ENCODE results near the gene GNB2.

Gene GNB2

GRCh38 chr7:100687751-100688300 is 14.3 kb downstream of the GNB2 start:
- H3K27me3 ChIP-seq (replicated peaks; ENCODE audit: control insufficient read depth, insufficient read depth, low read length, poor library complexity, severe bottlenecking): no peaks in the 10 kb centered on the region
- no peak for DNase-seq
- H3K4me3 ChIP-seq (ENCODE audit: insufficient read depth, low read depth, low read length, poor library complexity, severe bottlenecking): no peak overlapping the region
- H3K36me3 ChIP-seq (ENCODE audit: control insufficient read depth, insufficient read depth, low read length): peaks cover 60% of the 10 kb centered on the region
- H3K9me3 ChIP-seq (ENCODE audit: control insufficient read depth, low read length): no peaks in the 10 kb centered on the region
- H3K27ac ChIP-seq (ENCODE audit: insufficient read depth, low read length, poor library complexity, severe bottlenecking): no peak overlapping the region
- peaks cover 19% of the 10 kb centered on the region for H3K4me1 ChIP-seq (ENCODE audit: control insufficient read depth, insufficient read depth, low read length, poor library complexity, severe bottlenecking)

DNA sequence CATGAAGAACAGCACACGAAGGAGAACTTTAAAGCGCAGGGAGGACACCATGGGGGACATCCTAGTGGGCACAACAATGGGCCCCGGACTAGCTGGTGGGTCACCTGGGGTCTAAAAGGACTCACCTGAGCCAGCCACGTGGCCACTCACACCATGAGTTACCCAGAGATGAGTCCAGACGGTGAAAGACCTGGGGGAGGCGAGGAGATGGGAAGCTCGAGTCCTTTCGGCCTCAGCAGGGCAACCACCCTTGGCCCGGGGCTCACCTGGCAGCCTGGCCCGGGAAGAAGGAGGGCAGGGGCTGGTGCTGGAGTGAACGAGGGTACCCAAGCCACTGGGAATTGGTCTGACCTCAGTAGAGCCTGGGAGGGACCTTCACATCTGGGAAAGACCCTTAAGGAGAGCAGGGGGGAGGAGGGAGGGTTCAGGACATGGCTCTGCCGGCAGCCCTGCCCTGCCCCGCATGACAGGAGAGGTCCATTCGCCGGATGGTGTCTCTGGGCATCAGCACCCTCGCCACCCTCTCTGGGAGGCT is 14.9 kb downstream of the GNB2 start:
- H3K4me3 ChIP-seq (ENCODE audit: insufficient read depth, low read depth, low read length, poor library complexity, severe bottlenecking): no peak overlapping the region
- peak overlapping the region; percentile 16 for H3K27ac ChIP-seq (ENCODE audit: insufficient read depth, low read length, poor library complexity, severe bottlenecking)
- peaks cover 23% of the 10 kb centered on the region for H3K4me1 ChIP-seq (ENCODE audit: control insufficient read depth, insufficient read depth, low read length, poor library complexity, severe bottlenecking)
- H3K36me3 ChIP-seq (ENCODE audit: control insufficient read depth, insufficient read depth, low read length): peaks cover 54% of the 10 kb centered on the region
- no peaks in the 10 kb centered on the region for H3K27me3 ChIP-seq (replicated peaks; ENCODE audit: control insufficient read depth, insufficient read depth, low read length, poor library complexity, severe bottlenecking)
- no peaks in the 10 kb centered on the region for H3K9me3 ChIP-seq (ENCODE audit: control insufficient read depth, low read length)
- no peak for DNase-seq

DNA sequence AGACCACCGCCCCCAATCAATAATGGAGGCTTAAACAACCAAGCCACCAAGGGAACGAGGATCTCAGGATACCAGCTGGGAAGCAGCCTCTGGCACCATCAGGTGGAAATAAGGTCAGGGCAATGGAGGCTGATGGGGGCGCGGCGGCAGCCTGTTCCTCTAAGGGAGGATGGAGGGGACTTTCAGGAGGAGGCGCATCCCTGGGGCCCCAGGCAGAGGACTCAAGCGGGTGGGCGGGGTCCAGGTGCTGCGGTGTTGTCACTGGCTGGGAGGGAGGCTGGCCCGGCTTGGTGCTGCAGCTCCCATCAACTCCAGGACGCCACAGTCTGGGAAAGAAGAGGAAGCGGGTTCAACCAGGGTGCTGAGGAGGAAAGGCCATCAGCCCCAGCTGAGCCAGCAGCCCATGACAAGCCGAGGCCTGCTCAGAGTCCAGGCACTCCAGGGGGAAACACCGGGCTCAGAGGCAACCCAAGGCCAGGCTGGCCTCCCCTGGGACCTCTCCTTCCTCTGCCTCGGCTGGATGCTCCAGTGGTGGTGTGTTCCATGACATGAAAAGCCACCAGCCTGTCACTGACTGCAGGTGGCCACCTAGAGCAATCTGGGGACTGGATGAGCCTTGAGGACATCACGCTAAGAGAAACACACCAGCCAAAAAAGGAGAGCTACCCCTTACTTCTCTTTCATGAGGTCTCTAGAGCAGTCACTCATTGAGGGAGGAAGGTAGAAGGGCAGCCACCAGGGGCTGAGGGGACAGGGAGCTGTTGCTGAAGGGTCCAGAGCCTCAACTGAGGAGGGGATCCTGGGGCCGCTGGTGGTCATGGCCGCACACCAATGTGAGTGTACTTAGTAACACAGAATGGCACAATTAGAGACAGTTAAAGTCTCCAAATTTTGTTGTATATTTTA is 15.9 kb downstream of the GNB2 start:
- H3K27ac ChIP-seq (ENCODE audit: insufficient read depth, low read length, poor library complexity, severe bottlenecking): no peak overlapping the region
- no peak overlapping the region for H3K4me3 ChIP-seq (ENCODE audit: insufficient read depth, low read depth, low read length, poor library complexity, severe bottlenecking)
- peaks cover 44% of the 10 kb centered on the region for H3K36me3 ChIP-seq (ENCODE audit: control insufficient read depth, insufficient read depth, low read length)
- no peak for DNase-seq
- H3K9me3 ChIP-seq (ENCODE audit: control insufficient read depth, low read length): no peaks in the 10 kb centered on the region
- no peaks in the 10 kb centered on the region for H3K27me3 ChIP-seq (replicated peaks; ENCODE audit: control insufficient read depth, insufficient read depth, low read length, poor library complexity, severe bottlenecking)
- H3K4me1 ChIP-seq (ENCODE audit: control insufficient read depth, insufficient read depth, low read length, poor library complexity, severe bottlenecking): peaks cover 23% of the 10 kb centered on the region

DNA sequence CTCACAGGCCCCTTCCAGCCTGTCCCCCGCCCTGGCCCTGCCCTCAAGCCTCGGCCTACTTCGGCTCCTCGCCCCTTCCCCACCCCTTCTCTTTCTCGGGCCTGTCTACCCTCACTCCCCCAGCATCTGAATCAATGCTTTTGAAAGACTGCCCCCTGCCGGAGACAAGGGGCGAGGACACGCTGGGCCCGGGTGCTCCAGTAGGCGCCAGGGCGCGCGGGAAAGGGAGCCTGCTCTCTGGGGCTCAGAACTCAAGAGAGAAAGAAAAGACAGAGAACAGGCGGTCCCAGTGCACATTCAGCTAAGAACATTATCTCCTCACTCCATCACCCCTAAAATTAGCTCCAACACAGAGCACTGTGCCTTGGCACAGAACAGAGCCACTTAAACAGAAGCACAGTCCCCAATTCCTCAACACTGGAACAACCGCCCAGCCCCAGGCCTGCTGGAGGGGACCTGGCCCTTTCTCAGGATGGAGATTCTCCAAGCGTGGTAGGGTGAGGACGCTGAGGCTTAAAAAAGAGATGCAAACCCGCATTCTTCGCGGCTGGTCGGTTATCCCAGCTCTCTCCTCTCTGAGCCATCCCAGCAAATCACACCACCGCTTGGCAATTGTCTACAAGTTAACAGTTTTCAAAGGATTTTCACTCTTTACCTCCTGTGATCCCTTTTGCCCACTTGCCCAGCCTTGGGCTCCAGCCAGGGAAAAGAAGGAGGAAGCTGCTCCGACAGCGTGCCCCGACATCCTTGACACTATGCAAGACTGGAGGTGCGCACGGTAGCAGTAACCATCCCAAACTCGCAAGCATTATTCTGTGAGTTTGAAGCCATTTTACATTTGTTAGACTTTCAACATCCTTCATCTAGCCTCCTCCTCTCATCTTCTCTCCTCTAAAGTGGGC is 18.4 kb downstream of the GNB2 start:
- no peaks in the 10 kb centered on the region for H3K9me3 ChIP-seq (ENCODE audit: control insufficient read depth, low read length)
- H3K4me3 ChIP-seq (ENCODE audit: insufficient read depth, low read depth, low read length, poor library complexity, severe bottlenecking): no peak overlapping the region
- DNase-seq: peak; percentile 57 to 70 (median 61)
- H3K27ac ChIP-seq (ENCODE audit: insufficient read depth, low read length, poor library complexity, severe bottlenecking): no peak overlapping the region
- peaks cover 19% of the 10 kb centered on the region for H3K36me3 ChIP-seq (ENCODE audit: control insufficient read depth, insufficient read depth, low read length)
- H3K27me3 ChIP-seq (replicated peaks; ENCODE audit: control insufficient read depth, insufficient read depth, low read length, poor library complexity, severe bottlenecking): no peaks in the 10 kb centered on the region
- peaks cover 23% of the 10 kb centered on the region for H3K4me1 ChIP-seq (ENCODE audit: control insufficient read depth, insufficient read depth, low read length, poor library complexity, severe bottlenecking)

DNA sequence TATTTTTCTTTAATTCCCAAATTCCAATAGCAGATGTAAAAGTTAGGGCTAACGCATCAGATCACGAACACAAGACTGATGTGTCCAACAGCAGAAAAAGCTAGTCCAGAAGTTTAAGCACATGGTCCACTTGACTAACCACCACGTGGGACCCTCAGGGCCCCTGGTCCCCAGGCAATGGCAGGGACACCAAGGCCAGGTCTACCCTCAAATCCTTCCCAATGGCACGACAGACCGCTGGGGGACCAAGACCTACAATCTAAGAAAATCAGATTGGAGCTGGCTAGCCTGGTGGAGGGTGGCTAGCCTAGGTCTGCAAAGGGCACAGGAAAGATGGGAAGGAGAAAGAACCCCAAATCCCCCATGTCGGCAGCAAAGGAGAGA is 19.0 kb downstream of the GNB2 start:
- Histone ChIP-seq H3K27ac (ENCODE audit: insufficient read depth, low read length, poor library complexity, severe bottlenecking) (no peak overlapping the region), H3K9me3 (ENCODE audit: control insufficient read depth, low read length) (no peaks in the 10 kb centered on the region), H3K27me3 (replicated peaks; ENCODE audit: control insufficient read depth, insufficient read depth, low read length, poor library complexity, severe bottlenecking) (no peaks in the 10 kb centered on the region), H3K4me1 (ENCODE audit: control insufficient read depth, insufficient read depth, low read length, poor library complexity, severe bottlenecking) (peaks cover 23% of the 10 kb centered on the region), H3K36me3 (ENCODE audit: control insufficient read depth, insufficient read depth, low read length) (peaks cover 13% of the 10 kb centered on the region), H3K4me3 (ENCODE audit: insufficient read depth, low read depth, low read length, poor library complexity, severe bottlenecking) (peak overlapping the region; percentile 68)
- DNase-seq: no peak

- H3K27ac ChIP-seq (ENCODE audit: insufficient read depth, low read length, poor library complexity, severe bottlenecking): peak overlapping the region; percentile 46
- DNase-seq: no peak
Measured at GRCh38 chr7:100693312-100694097, 20.0 kb downstream of the GNB2 start.

DNA sequence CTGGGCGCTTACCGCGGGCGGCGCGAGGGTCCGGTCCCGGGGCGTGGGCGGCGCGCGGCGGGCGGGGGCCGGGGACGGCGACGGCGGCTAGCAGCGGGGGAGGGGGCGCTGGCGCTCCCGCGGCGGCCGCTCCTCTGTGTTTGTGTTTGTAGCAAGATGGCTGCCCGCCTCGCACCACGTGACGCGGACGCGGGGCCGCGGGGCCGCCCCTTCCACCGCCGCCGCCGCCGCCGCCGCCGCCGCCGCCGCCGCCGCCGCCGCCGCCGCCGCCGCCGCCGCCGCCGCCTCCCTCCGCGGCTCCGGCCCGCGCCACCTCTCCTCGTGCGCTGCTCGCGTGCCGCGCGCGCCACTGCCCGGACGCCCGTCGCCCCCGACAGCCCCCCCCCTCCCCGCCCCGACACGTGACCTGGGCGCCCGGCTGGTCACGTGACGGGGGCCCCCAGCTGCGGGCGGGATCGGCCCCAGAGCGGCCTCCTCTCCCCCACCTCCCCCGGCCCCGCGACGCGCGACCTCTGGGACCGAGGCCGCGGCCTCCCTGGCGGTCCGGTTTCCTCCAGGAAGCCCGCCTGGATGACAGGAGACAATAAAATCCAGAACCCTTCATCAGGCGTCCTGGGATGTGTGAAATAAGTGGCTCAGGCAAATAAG is 20.7 kb downstream of the GNB2 start, which contains the start of gene GIGYF1:
Gene GIGYF1 (minus strand): TSS at position 153 of the 648 bp plus-strand sequence. CDS start 6,012 bp downstream, outside the sequence.
- peak; percentile 49 to 74 (median 60) for DNase-seq

More at GRCh38 chr7:100693312-100694097, 20.0 kb downstream of the GNB2 start:
- peak overlapping the region; percentile 68 for H3K4me3 ChIP-seq (ENCODE audit: insufficient read depth, low read depth, low read length, poor library complexity, severe bottlenecking)
- no peaks in the 10 kb centered on the region for H3K9me3 ChIP-seq (ENCODE audit: control insufficient read depth, low read length)
- H3K4me1 ChIP-seq (ENCODE audit: control insufficient read depth, insufficient read depth, low read length, poor library complexity, severe bottlenecking): peaks cover 23% of the 10 kb centered on the region
- peaks cover 4% of the 10 kb centered on the region for H3K36me3 ChIP-seq (ENCODE audit: control insufficient read depth, insufficient read depth, low read length)
- no peaks in the 10 kb centered on the region for H3K27me3 ChIP-seq (replicated peaks; ENCODE audit: control insufficient read depth, insufficient read depth, low read length, poor library complexity, severe bottlenecking)

DNA sequence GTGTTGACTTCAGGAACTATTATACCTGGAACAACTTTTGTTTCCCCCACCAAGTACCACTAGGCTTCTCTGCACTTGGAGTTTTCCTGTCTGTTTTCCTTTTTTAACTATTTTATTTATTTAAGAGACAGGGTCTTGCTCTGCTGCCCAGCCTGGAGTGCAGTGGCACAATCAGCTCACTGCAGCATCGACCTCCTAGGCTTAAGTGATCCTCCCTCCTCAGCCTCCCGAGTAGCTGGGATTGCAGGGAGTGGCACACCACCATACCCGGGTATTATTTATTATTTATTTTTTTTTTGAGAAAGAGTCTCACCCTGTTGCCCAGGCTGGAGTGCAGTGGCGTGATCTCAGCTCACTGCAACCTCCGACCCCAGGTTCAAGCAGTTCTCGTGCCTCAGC is 22.6 kb downstream of the GNB2 start:
- H3K4me3 ChIP-seq (ENCODE audit: insufficient read depth, low read depth, low read length, poor library complexity, severe bottlenecking): no peak overlapping the region
- H3K9me3 ChIP-seq (ENCODE audit: control insufficient read depth, low read length): no peaks in the 10 kb centered on the region
- H3K36me3 ChIP-seq (ENCODE audit: control insufficient read depth, insufficient read depth, low read length): no peaks in the 10 kb centered on the region
- no peaks in the 10 kb centered on the region for H3K27me3 ChIP-seq (replicated peaks; ENCODE audit: control insufficient read depth, insufficient read depth, low read length, poor library complexity, severe bottlenecking)
- H3K27ac ChIP-seq (ENCODE audit: insufficient read depth, low read length, poor library complexity, severe bottlenecking): no peak overlapping the region
- no peak for DNase-seq
- peaks cover 21% of the 10 kb centered on the region for H3K4me1 ChIP-seq (ENCODE audit: control insufficient read depth, insufficient read depth, low read length, poor library complexity, severe bottlenecking)

More for the DNA sequence above, 20.7 kb downstream of the GNB2 start, which contains the start of gene GIGYF1:
- Histone ChIP-seq H3K4me3 (ENCODE audit: insufficient read depth, low read depth, low read length, poor library complexity, severe bottlenecking) (peak within 1 kb of the TSS; percentile 68), H3K36me3 (ENCODE audit: control insufficient read depth, insufficient read depth, low read length) (no peaks in the 10 kb centered on the region), H3K9me3 (ENCODE audit: control insufficient read depth, low read length) (no peaks in the 10 kb centered on the region), H3K4me1 (ENCODE audit: control insufficient read depth, insufficient read depth, low read length, poor library complexity, severe bottlenecking) (peaks cover 23% of the 10 kb centered on the region), H3K27me3 (replicated peaks; ENCODE audit: control insufficient read depth, insufficient read depth, low read length, poor library complexity, severe bottlenecking) (no peaks in the 10 kb centered on the region), H3K27ac (ENCODE audit: insufficient read depth, low read length, poor library complexity, severe bottlenecking) (peak within 1 kb of the TSS; percentile 46)
